Ovary (tissue), 9 donors: ENCODE measurements around the gene PI4KB. TPM values are rescaled to one million over a fixed set of nuclear protein-coding genes. Genes with fewer than 3 reads are reported as not detected.
A peak's percentile ranks its signal among the peaks of the same experiment; 100 is the strongest.

Source experiments
- DNase-seq, 5 donors: peaks; one replicate each; pipeline ENCODE4 v3.0.0-alpha.2; 2019 to 2020
- H3K27ac ChIP-seq, 2 donors: fragments of 200-600 bp; one replicate each; pipeline versions ENCODE4 v1.5.1 to v1.8.0; 2019 to 2022
- H3K27me3 ChIP-seq: fragments of 200-600 bp; one replicate; pipeline ENCODE4 v1.8.0; 2022
- H3K36me3 ChIP-seq: fragments of 200-600 bp; sonication (generic); one replicate; pipeline ENCODE4 v1.5.1; 2019
- H3K4me1 ChIP-seq: one replicate; pipeline ENCODE4 v1.8.1; 2013; ENCODE audit warnings: mild to moderate bottlenecking, moderate library complexity; ENCODE audit not compliant: insufficient read depth
- H3K4me3 ChIP-seq: fragments of 200-600 bp; sonication (generic); one replicate; pipeline ENCODE4 v1.5.1; 2017
- H3K9me3 ChIP-seq, 2 donors: fragments of 200-600 bp in 1 of 2; sonication (generic) in 1 of 2; one replicate each; pipeline versions ENCODE4 v1.5.1 to v1.8.1; 2013 to 2019; ENCODE audit warnings: mild to moderate bottlenecking in 1 of 2, moderate library complexity in 1 of 2
- EP300 ChIP-seq: sonication (generic); formaldehyde crosslinking; IDR thresholded peaks from one replicate; pipeline ENCODE4 v1.6.1; 2017; ENCODE audit warnings: antibody characterized with exemption
- POLR2A ChIP-seq: fragments of 450-650 bp; IDR thresholded peaks from one replicate; pipeline ENCODE4 v1.6.1; 2017; ENCODE audit warnings: antibody characterized with exemption, mild to moderate bottlenecking, moderate library complexity
- WGBS, 3 donors: extraction: QIAGEN DNeasy Blood & Tissue Kit in 1 of 3; methylation state at CpG; one replicate each; pipeline versions ENCODE4 v1.1.5 to v1.1.7; 2013 to 2017; 5-methylcytosine and 5-hydroxymethylcytosine counted together
- intact Hi-C, 4 donors: fragments of 100-400 bp; cut with DNase I; formaldehyde crosslinking; loops; one replicate each; pipeline versions ENCODE4 v1.11.0 to v1.15.1; 2022 to 2023
- polyA plus RNA-seq, 2 donors: library from polyadenylated mRNA; stranded (reverse); fragments of 200-250 nt in 1 of 2; fragments of 350-450 nt in 1 of 2; fragmentation: Illumina TruSeq in 1 of 2; extraction: RNeasy Lipid Tissue Mini Kit (QIAGEN cat#74804) in 1 of 2; gene quantifications; one replicate each; pipeline ENCODE4 v1.2.3, GENCODE V29; 2013 to 2014
- total RNA-seq, 7 donors: library from RNA; depleted of rRNA in 2 of 7; stranded (reverse); fragments of >200 nt in 2 of 7; fragmentation: NEBNext Ultra II Directional in 3 of 7; extraction: Animal tissue kit (Norgen Biotek cat#: 25700) in 3 of 7; gene quantifications; one replicate each; pipeline versions ENCODE4 v1.1.0 to v1.2.4, GENCODE V29; 2016 to 2023
- TF ChIP-seq, protein P1 (sequence below), 3 donors: fragments of 450-650 bp in 2 of 3; fragments of 200-600 bp in 1 of 3; IDR thresholded peaks; one replicate each; pipeline versions ENCODE4 v1.5.1 to v1.8.0; 2016 to 2022; ENCODE audit warnings: antibody characterized with exemption in 3 of 3, mild to moderate bottlenecking in 1 of 3
- donor health status: DM: no; HTN: no; CAD: no; lungs with moderate emphysema.
- donor health status: DM: no; HTN: no; CAD: no.
- donor health status: Bipolar disorder and iron deficiency.
- donor health status: DM: yes; HTN: yes; CAD: no.
- donor health status: DM: no; HTN: no; CAD: no.
- donor health status: DM: yes; HTN: yes; CAD: no.

PI4KB gene
- total and polyA plus RNA-seq, 9 donors: 39.8 to 88.9 (median 63.8) TPM

DNA sequence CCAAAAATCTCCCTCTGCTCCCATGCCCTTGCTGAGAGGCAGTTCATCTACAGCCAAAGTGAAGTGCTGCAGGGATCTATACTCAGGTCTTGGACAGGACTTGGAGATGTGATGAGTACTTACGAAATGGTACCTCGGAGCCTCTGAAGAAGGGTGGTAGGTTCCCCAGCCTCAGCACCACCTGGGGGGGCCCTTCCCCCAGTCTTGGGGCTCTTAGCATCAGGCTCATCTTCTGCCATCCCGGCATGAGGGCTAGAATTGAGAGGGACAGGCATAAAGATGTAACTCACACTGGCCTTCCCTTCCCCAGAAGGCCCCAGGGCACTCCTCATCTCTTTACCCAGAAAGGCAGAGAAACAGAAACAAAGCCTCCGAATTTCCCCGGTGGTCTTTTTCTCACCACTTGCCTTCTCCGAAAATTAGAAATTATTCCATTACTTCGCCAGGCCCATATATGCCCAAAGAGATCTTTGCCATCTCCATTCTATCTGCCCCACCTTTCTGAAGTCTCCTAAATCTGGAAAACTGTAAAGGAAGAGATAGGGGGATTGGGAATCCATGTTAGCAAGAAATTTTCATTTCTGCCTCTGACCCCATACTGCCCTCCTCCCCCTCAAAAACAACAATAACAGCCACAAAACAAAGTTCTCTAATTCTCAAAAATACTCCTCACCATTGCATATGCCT, 19.0 kb upstream of the PI4KB start:
- H3K27ac ChIP-seq: peak overlapping the region; percentile 30 to 84
- TF ChIP-seq POLR2A (no peak), EP300 (no peak)
- TF ChIP-seq, protein P1, sequence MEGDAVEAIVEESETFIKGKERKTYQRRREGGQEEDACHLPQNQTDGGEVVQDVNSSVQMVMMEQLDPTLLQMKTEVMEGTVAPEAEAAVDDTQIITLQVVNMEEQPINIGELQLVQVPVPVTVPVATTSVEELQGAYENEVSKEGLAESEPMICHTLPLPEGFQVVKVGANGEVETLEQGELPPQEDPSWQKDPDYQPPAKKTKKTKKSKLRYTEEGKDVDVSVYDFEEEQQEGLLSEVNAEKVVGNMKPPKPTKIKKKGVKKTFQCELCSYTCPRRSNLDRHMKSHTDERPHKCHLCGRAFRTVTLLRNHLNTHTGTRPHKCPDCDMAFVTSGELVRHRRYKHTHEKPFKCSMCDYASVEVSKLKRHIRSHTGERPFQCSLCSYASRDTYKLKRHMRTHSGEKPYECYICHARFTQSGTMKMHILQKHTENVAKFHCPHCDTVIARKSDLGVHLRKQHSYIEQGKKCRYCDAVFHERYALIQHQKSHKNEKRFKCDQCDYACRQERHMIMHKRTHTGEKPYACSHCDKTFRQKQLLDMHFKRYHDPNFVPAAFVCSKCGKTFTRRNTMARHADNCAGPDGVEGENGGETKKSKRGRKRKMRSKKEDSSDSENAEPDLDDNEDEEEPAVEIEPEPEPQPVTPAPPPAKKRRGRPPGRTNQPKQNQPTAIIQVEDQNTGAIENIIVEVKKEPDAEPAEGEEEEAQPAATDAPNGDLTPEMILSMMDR (IDR thresholded peaks at IDR 0.05): no peak
- intact Hi-C loops: loop anchor here in 1 of 4 donors (5.0 kb wide), 1 partner anchor 56 kb away; no protein-coding TSS in a partner anchor

DNA sequence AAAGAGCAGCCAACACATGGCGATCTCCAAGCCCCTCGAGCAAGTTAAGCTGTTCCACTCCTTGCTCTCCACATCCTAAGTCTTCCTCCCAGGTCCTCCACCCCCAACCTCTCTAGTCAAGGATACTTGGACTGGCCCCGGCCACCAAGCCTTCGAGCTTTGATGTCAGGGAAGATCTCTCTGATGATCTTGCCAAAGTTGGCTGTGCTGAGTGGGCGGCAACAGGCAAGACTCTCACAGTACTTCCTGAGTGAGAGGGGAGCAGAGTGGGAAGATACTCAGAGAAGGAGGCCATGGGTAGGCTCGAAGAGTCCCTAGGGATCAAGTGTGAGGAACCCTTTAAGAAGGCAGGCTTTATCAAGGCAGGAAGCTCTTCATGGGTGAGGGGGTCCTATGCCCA, 17.1 kb upstream of the PI4KB start:
- H3K36me3 ChIP-seq: no peaks in the 10 kb centered on the region
- no peaks in the 10 kb centered on the region for H3K9me3 ChIP-seq
- no peak for DNase-seq
- no peak overlapping the region for H3K4me3 ChIP-seq
- TF ChIP-seq, protein P1 (IDR thresholded peaks at IDR 0.05): no peak
- TF ChIP-seq EP300: no peak
- no peak for TF ChIP-seq POLR2A
- peaks cover 2% of the 10 kb centered on the region for H3K4me1 ChIP-seq
- WGBS, 3 donors: 72 to 82% (median 75%) methylated on average over 6 of the region's 6 CpGs
- H3K27me3 ChIP-seq: no peaks in the 10 kb centered on the region
- no peak overlapping the region for H3K27ac ChIP-seq
- intact Hi-C loops: loop anchor here in 3 of 4 donors (5.0 kb wide), 2 partner anchors 42 to 47 kb away; no protein-coding TSS in a partner anchor

More for the DNA sequence above, 19.0 kb upstream of the PI4KB start:
- Histone ChIP-seq H3K4me3 (peak overlapping the region; percentile 44), H3K27me3 (no peaks in the 10 kb centered on the region), H3K9me3 (no peaks in the 10 kb centered on the region), H3K4me1 (peaks cover 2% of the 10 kb centered on the region), H3K36me3 (no peaks in the 10 kb centered on the region)
- WGBS, 3 donors: 29 to 46% (median 35%) methylated on average over 7 of the region's 7 CpGs
- DNase-seq: peak in 1 of 5 donors; percentile 37

DNA sequence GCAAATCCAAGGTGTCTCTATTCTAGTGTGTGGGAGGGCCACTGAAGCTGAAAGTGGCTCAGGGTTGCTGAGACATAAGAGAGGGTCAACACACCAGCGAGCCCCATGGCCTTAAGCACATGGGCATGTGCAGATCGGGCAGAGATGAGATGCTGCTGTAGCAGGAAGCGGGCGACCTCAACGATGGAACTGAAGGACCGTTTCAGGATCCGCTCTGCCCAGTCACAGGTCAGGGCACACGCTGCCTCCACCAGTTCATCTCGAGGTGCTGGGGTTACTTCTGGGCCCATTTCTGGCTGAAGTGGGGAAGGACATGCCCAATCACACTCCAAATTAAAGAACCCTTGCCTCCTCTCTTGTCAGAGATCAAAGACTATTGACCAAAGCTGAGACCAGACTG, 16.4 kb upstream of the PI4KB start:
- H3K9me3 ChIP-seq: no peaks in the 10 kb centered on the region
- no peaks in the 10 kb centered on the region for H3K36me3 ChIP-seq
- intact Hi-C loops: loop anchor here in 3 of 4 donors (5.0 kb wide), 2 partner anchors 41 to 46 kb away; no protein-coding TSS in a partner anchor
- TF ChIP-seq EP300 (no peak), POLR2A (no peak)
- TF ChIP-seq, protein P1 (IDR thresholded peaks at IDR 0.05): no peak
- H3K4me1 ChIP-seq: peaks cover 2% of the 10 kb centered on the region
- WGBS, 3 donors: 68 to 80% (median 70%) methylated on average over 9 of the region's 9 CpGs
- no peak overlapping the region for H3K27ac ChIP-seq
- H3K4me3 ChIP-seq: no peak overlapping the region
- H3K27me3 ChIP-seq: no peaks in the 10 kb centered on the region
- DNase-seq: no peak

DNA sequence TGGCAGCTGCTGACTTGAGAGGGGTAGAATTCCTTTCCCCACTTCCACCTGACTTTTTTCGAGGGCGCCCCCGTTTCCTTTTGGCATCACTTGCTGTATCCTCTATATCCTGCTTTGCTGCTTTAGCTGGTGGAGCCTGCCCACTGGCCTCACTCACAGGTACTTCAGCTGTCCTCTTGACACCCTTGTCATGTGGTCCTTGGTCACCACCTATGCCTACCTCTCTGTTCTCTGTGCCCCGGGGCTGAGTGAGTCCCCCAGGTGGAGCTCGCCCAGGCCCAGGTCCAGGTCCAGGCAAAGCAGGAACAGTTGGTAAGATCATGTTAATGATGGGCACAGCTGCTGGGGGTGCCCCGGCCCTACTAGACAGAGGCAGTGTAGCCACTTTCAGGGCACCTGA, 15.4 kb upstream of the PI4KB start:
- DNase-seq: no peak
- no peaks in the 10 kb centered on the region for H3K27me3 ChIP-seq
- no peak overlapping the region for H3K27ac ChIP-seq
- no peaks in the 10 kb centered on the region for H3K9me3 ChIP-seq
- H3K36me3 ChIP-seq: no peaks in the 10 kb centered on the region
- TF ChIP-seq, protein P1 (IDR thresholded peaks at IDR 0.05): no peak
- TF ChIP-seq POLR2A (no peak), EP300 (no peak)
- no peak overlapping the region for H3K4me3 ChIP-seq
- intact Hi-C loops: loop anchor here in 3 of 4 donors (5.0 kb wide), 2 partner anchors 40 to 45 kb away; no protein-coding TSS in a partner anchor
- peaks cover 2% of the 10 kb centered on the region for H3K4me1 ChIP-seq
- 78 to 85% (median 79%) methylated on average over 6 of the region's 6 CpGs for WGBS, 3 donors
